Mesenchymal stem cell (in vitro differentiated cells and primary cell): Measurements from ENCODE around the gene FOXL1.

Source experiments
- DNase-seq: peaks from one replicate; pipeline ENCODE4 v3.0.0-alpha.2; 2013
- H2AFZ ChIP-seq: one replicate; pipeline ENCODE4 v1.6.1; 2013; ENCODE audit warnings: low read depth, mild to moderate bottlenecking, control low read depth, inconsistent platforms, low read length, moderate library complexity
- H2AK5ac ChIP-seq: 2 replicates; pipeline ENCODE4 v1.6.1; 2013; ENCODE audit warnings: low read length, moderate library complexity, mild to moderate bottlenecking, inconsistent platforms; ENCODE audit not compliant: severe bottlenecking
- H2BK120ac ChIP-seq: one replicate; pipeline ENCODE4 v1.6.1; 2013; ENCODE audit warnings: low read depth, mild to moderate bottlenecking, inconsistent platforms, low read length, moderate library complexity
- H2BK12ac ChIP-seq, 2 experiments: one replicate each; pipeline ENCODE4 v1.6.1; 2013; ENCODE audit warnings: inconsistent platforms in 2 of 2, low read length in 2 of 2, mild to moderate bottlenecking in 2 of 2, moderate library complexity in 2 of 2, control low read depth in 1 of 2
- H2BK15ac ChIP-seq: one replicate; pipeline ENCODE4 v1.6.1; 2013; ENCODE audit warnings: mild to moderate bottlenecking, low read depth, inconsistent platforms; ENCODE audit not compliant: poor library complexity, severe bottlenecking
- H2BK5ac ChIP-seq: 2 replicates; pipeline ENCODE4 v1.6.1; 2013; ENCODE audit warnings: low read depth, mild to moderate bottlenecking, low read length, control low read depth, inconsistent platforms; ENCODE audit not compliant: poor library complexity, severe bottlenecking
- H3K14ac ChIP-seq, 2 experiments: one replicate each; pipeline ENCODE4 v1.6.1; 2013; ENCODE audit warnings: inconsistent platforms in 2 of 2, low read length in 2 of 2, control low read depth in 1 of 2, mild to moderate bottlenecking in 1 of 2, moderate library complexity in 1 of 2
- H3K18ac ChIP-seq, 2 experiments: one replicate each; pipeline ENCODE4 v1.6.1; 2013; ENCODE audit warnings: inconsistent platforms in 2 of 2, low read length in 2 of 2, control low read depth in 1 of 2, low read depth in 1 of 2, mild to moderate bottlenecking in 1 of 2
- H3K23ac ChIP-seq, 2 experiments: one replicate each; pipeline ENCODE4 v1.6.1; 2013; ENCODE audit warnings: inconsistent platforms in 2 of 2, low read length in 2 of 2, mild to moderate bottlenecking in 2 of 2, moderate library complexity in 2 of 2, control low read depth in 1 of 2
- H3K27ac ChIP-seq: 2 replicates; pipeline ENCODE4 v1.5.1; 2013; ENCODE audit warnings: mild to moderate bottlenecking, moderate library complexity, low read length, control low read depth, inconsistent platforms; ENCODE audit not compliant: poor library complexity, severe bottlenecking
- H3K27me3 ChIP-seq, 2 experiments: 2 replicates each; pipeline versions ENCODE4 v1.6.1 to v1.7.0; 2013; ENCODE audit warnings: low read length in 2 of 2, mild to moderate bottlenecking in 2 of 2, moderate library complexity in 2 of 2, control low read depth in 1 of 2, inconsistent platforms in 1 of 2; ENCODE audit not compliant: control insufficient read depth in 1 of 2, insufficient read depth in 1 of 2
- H3K36me3 ChIP-seq, 2 experiments: 2 replicates each; pipeline versions ENCODE4 v1.6.1 to v1.7.0; 2013; ENCODE audit warnings: low read length in 2 of 2, control low read depth in 1 of 2, inconsistent platforms in 1 of 2, low read depth in 1 of 2, mild to moderate bottlenecking in 1 of 2; ENCODE audit not compliant: insufficient read depth in 2 of 2, control insufficient read depth in 1 of 2
- H3K4ac ChIP-seq, 2 experiments: one replicate each; pipeline ENCODE4 v1.6.1; 2013; ENCODE audit warnings: inconsistent platforms in 2 of 2, low read length in 2 of 2, mild to moderate bottlenecking in 2 of 2, moderate library complexity in 2 of 2, control low read depth in 1 of 2, low read depth in 1 of 2
- H3K4me1 ChIP-seq: 2 replicates; pipeline ENCODE4 v1.6.1; 2013; ENCODE audit warnings: low read depth, low read length, control low read depth; ENCODE audit not compliant: control insufficient read depth, insufficient read depth
- H3K4me2 ChIP-seq: 2 replicates; pipeline ENCODE4 v1.6.1; 2013; ENCODE audit warnings: low read length, mild to moderate bottlenecking, inconsistent platforms; ENCODE audit not compliant: poor library complexity, severe bottlenecking
- H3K4me3 ChIP-seq, 2 experiments: 2 replicates each; pipeline versions ENCODE4 v1.5.1 to v1.7.0; 2013; ENCODE audit warnings: low read length in 2 of 2, mild to moderate bottlenecking in 2 of 2, control low read depth in 1 of 2, low read depth in 1 of 2; ENCODE audit not compliant: insufficient read depth in 1 of 2
- H3K79me1 ChIP-seq: replicated peaks from 2 replicates; pipeline ENCODE4 v1.6.1; 2013; ENCODE audit warnings: mild to moderate bottlenecking, control low read depth, low read length, inconsistent platforms; ENCODE audit not compliant: poor library complexity, severe bottlenecking
- H3K9ac ChIP-seq: 2 replicates; pipeline ENCODE4 v1.7.0; 2013; ENCODE audit warnings: mild to moderate bottlenecking, low read length, moderate library complexity
- H3K9me3 ChIP-seq: 2 replicates; pipeline ENCODE4 v1.7.0; 2013; ENCODE audit warnings: mild to moderate bottlenecking, low read length; ENCODE audit not compliant: control insufficient read depth
- H4K8ac ChIP-seq: one replicate; pipeline ENCODE4 v1.6.1; 2013; ENCODE audit warnings: inconsistent platforms, mild to moderate bottlenecking, low read length, moderate library complexity
- H4K91ac ChIP-seq: one replicate; pipeline ENCODE4 v1.6.1; 2013; ENCODE audit warnings: mild to moderate bottlenecking, low read length, inconsistent platforms
- WGBS: methylation state at CpG from one replicate; pipeline ENCODE4 v1.1.7; 2013; ENCODE audit warnings: mixed read lengths; 5-methylcytosine and 5-hydroxymethylcytosine counted together

FOXL1 gene

GRCh38 chr16:86531641-86532525 is 46.5 kb upstream of the FOXL1 start:
- H3K36me3 ChIP-seq: peaks cover 24 to 45% of the 10 kb centered on the region in 2 experiments
- no peaks in the 10 kb centered on the region for H3K9me3 ChIP-seq
- no peak overlapping the region for H2AK5ac ChIP-seq
- no peak overlapping the region for H3K14ac ChIP-seq
- H2BK12ac ChIP-seq: no peak overlapping the region
- no peak overlapping the region for H3K4me3 ChIP-seq
- no peak overlapping the region for H2AFZ ChIP-seq
- no peak overlapping the region for H3K27ac ChIP-seq
- 94% methylated on average over 49 of the region's 49 CpGs for WGBS
- no peak overlapping the region for H2BK5ac ChIP-seq
- peak overlapping the region; percentile 33 for H2BK15ac ChIP-seq
- no peaks in the 10 kb centered on the region for H3K4me1 ChIP-seq
- H3K4me2 ChIP-seq: no peak overlapping the region
- no peaks in the 10 kb centered on the region for H3K79me1 ChIP-seq
- H4K91ac ChIP-seq: no peak overlapping the region
- H3K4ac ChIP-seq: no peak overlapping the region
- no peak overlapping the region for H3K23ac ChIP-seq
- no peak overlapping the region for H3K18ac ChIP-seq
- no peak overlapping the region for H4K8ac ChIP-seq
- DNase-seq: no peak
- no peaks in the 10 kb centered on the region for H3K27me3 ChIP-seq
- H3K9ac ChIP-seq: no peak overlapping the region
- H2BK120ac ChIP-seq: no peak overlapping the region

DNA sequence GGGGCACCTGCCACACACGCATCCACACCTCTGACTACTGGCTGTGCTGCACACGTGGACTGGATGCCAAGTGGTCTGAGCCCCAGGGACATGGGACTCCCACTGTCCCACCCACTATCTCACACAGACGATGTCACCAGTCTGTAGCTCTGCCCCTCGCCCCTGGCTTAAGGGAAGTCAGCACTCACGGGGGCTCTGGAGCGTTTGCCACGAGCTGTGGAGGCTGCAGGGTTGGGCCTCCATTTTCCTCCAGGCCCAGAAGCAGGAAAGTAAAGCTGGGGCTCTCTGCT is 45.9 kb upstream of the FOXL1 start:
- H4K8ac ChIP-seq: no peak overlapping the region
- H2BK12ac ChIP-seq: no peak overlapping the region
- H2BK5ac ChIP-seq: no peak overlapping the region
- H3K9me3 ChIP-seq: no peaks in the 10 kb centered on the region
- peaks cover under 1% of the 10 kb centered on the region for H3K79me1 ChIP-seq
- H2BK120ac ChIP-seq: no peak overlapping the region
- no peak overlapping the region for H3K27ac ChIP-seq
- H3K27me3 ChIP-seq: no peaks in the 10 kb centered on the region
- H2AFZ ChIP-seq: no peak overlapping the region
- H3K4ac ChIP-seq: no peak overlapping the region
- peak overlapping the region; percentile 33 for H2BK15ac ChIP-seq
- no peak overlapping the region for H3K23ac ChIP-seq
- 93% methylated on average over 7 of the region's 7 CpGs for WGBS
- no peak overlapping the region for H3K18ac ChIP-seq
- H3K4me2 ChIP-seq: no peak overlapping the region
- H3K4me3 ChIP-seq: no peak overlapping the region
- H4K91ac ChIP-seq: no peak overlapping the region
- peaks cover 30 to 45% of the 10 kb centered on the region in 2 experiments for H3K36me3 ChIP-seq
- no peak for DNase-seq
- no peak overlapping the region for H3K9ac ChIP-seq
- H2AK5ac ChIP-seq: no peak overlapping the region
- no peak overlapping the region for H3K14ac ChIP-seq
- H3K4me1 ChIP-seq: no peaks in the 10 kb centered on the region

- H4K91ac ChIP-seq: no peak overlapping the region
- no peak overlapping the region for H3K18ac ChIP-seq
- no peak overlapping the region for H3K4me2 ChIP-seq
- H3K4ac ChIP-seq: no peak overlapping the region
- no peaks in the 10 kb centered on the region for H3K9me3 ChIP-seq
- 98% methylated on average over 8 of the region's 8 CpGs for WGBS
- no peak overlapping the region for H2BK15ac ChIP-seq
- DNase-seq: no peak
- H3K27ac ChIP-seq: no peak overlapping the region
- H3K27me3 ChIP-seq: no peaks in the 10 kb centered on the region
- H3K23ac ChIP-seq: no peak overlapping the region
- no peak overlapping the region for H4K8ac ChIP-seq
- H2BK5ac ChIP-seq: no peak overlapping the region
- H2AFZ ChIP-seq: no peak overlapping the region
- no peak overlapping the region for H2AK5ac ChIP-seq
- H2BK120ac ChIP-seq: no peak overlapping the region
- H2BK12ac ChIP-seq: no peak overlapping the region
- H3K4me3 ChIP-seq: no peak overlapping the region
- no peak overlapping the region for H3K14ac ChIP-seq
- H3K79me1 ChIP-seq: peaks cover 2% of the 10 kb centered on the region
- H3K36me3 ChIP-seq: peaks cover 36 to 51% of the 10 kb centered on the region in 2 experiments
- no peak overlapping the region for H3K9ac ChIP-seq
- H3K4me1 ChIP-seq: no peaks in the 10 kb centered on the region
These were observed 45.3 kb upstream of the FOXL1 start for GRCh38 chr16:86533076-86533475.

GRCh38 chr16:86533767-86534351 is 44.5 kb upstream of the FOXL1 start:
- Histone ChIP-seq H3K27me3 (no peaks in the 10 kb centered on the region), H2BK120ac (no peak overlapping the region), H3K4ac (no peak overlapping the region), H3K9ac (no peak overlapping the region), H2BK15ac (no peak overlapping the region), H3K27ac (no peak overlapping the region), H3K4me3 (no peak overlapping the region), H3K4me2 (no peak overlapping the region), H3K23ac (no peak overlapping the region), H4K91ac (no peak overlapping the region), H3K9me3 (no peaks in the 10 kb centered on the region), H2BK5ac (no peak overlapping the region), H4K8ac (no peak overlapping the region), H3K14ac (no peak overlapping the region), H2AK5ac (no peak overlapping the region), H3K4me1 (no peaks in the 10 kb centered on the region), H3K18ac (no peak overlapping the region), H2AFZ (no peak overlapping the region), H2BK12ac (no peak overlapping the region), H3K79me1 (peaks cover 2% of the 10 kb centered on the region), H3K36me3 (peaks cover 44 to 59% of the 10 kb centered on the region in 2 experiments)
- WGBS: over 99% methylated on average over 8 of the region's 8 CpGs
- DNase-seq: no peak
